GM18870 (cell line): ENCODE results near the gene DMBX1.

Experiments used
- ATAC-seq: cut with Tn5 transposase; IDR thresholded peaks from one replicate; pipeline ENCODE4 v1.9.1; 2021; ENCODE audit warnings: moderate library complexity; ENCODE audit not compliant: unreplicated experiment

Gene DMBX1

GRCh38 chr1:46489638-46490405 is at the start of gene DMBX1:
TSS of gene DMBX1 (plus strand) at chr1:46489836. CDS start at chr1:46507011, 17,175 bp downstream.
- no peak for ATAC-seq

- ATAC-seq = no peak
Observed at GRCh38 chr1:46440478-46440877, 49.2 kb upstream of the DMBX1 start.

GRCh38 chr1:46442317-46443161 is 47.1 kb upstream of the DMBX1 start:
- no peak for ATAC-seq

- ATAC-seq = no peak
Observed at GRCh38 chr1:46444466-46444865, 45.2 kb upstream of the DMBX1 start.

- ATAC-seq = no peak
Observed at GRCh38 chr1:46445773-46446256, 43.8 kb upstream of the DMBX1 start.

- ATAC-seq = no peak
Observed at GRCh38 chr1:46446646-46447498, 42.8 kb upstream of the DMBX1 start.

GRCh38 chr1:46447499-46448108 is 42.0 kb upstream of the DMBX1 start:
- ATAC-seq = no peak

GRCh38 chr1:46448109-46448911 is 41.3 kb upstream of the DMBX1 start:
- ATAC-seq = no peak

- no peak for ATAC-seq
Observed at GRCh38 chr1:46449223-46450159, 40.1 kb upstream of the DMBX1 start.

- no peak for ATAC-seq
Observed at GRCh38 chr1:46450160-46450517, 39.5 kb upstream of the DMBX1 start.

GRCh38 chr1:46451948-46452930 is 37.4 kb upstream of the DMBX1 start:
- ATAC-seq = no peak

GRCh38 chr1:46452931-46453325 is 36.7 kb upstream of the DMBX1 start:
- no peak for ATAC-seq

GRCh38 chr1:46453449-46453848 is 36.2 kb upstream of the DMBX1 start:
- ATAC-seq = no peak

- no peak for ATAC-seq
Observed at GRCh38 chr1:46455951-46456350, 33.7 kb upstream of the DMBX1 start.

- ATAC-seq = no peak
Observed at GRCh38 chr1:46456411-46456963, 33.1 kb upstream of the DMBX1 start.

GRCh38 chr1:46457178-46457577 is 32.5 kb upstream of the DMBX1 start:
- no peak for ATAC-seq

- no peak for ATAC-seq
Observed at GRCh38 chr1:46458190-46458589, 31.4 kb upstream of the DMBX1 start.
